GM21619 (cell line): ENCODE data around the gene HMOX2.

Experiments
- ATAC-seq: cut with Tn5 transposase; IDR thresholded peaks from one replicate; pipeline ENCODE4 v1.9.1; 2021; ENCODE audit not compliant: unreplicated experiment

The HMOX2 gene

DNA sequence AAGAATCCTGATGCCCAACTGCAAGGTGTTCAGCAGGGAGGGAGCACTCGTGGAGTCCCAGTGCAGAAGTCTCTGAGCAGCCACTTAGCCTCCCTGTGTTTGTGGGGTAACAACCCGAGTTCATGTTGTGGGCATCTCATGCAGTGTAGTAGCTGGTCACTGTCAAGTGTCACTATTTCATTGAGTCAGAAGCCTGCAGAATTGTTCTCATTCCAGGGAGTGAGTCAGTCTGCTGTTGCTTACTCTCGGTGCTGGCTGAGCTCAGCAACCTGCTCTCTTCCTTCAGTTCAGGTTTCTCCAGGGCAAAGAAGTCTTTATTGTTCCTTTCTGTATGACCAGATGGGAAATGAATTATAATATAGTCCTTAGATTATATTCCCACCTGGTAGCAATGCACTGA, 24.1 kb downstream of the HMOX2 start:
- no peak for ATAC-seq

DNA sequence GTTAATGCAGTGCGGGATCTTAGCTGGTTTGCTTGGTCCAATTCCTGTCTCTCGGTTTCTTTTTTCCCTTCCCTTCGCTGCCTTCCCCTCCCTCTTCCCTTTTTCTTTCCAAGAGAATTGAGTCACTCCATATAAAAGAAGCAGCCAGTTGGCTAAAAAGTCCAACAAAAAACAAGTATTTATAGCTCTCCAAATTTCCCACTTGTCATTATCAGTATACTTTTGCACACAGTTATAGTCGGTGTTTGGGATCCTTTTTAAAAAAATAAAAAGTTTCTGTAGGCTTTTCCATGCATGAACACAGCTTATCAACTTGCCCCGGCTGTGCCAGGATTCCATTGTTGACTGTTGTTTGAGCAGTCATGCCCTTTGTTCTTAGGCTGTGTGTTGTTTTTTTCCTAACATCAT, 24.9 kb downstream of the HMOX2 start:
- no peak for ATAC-seq

DNA sequence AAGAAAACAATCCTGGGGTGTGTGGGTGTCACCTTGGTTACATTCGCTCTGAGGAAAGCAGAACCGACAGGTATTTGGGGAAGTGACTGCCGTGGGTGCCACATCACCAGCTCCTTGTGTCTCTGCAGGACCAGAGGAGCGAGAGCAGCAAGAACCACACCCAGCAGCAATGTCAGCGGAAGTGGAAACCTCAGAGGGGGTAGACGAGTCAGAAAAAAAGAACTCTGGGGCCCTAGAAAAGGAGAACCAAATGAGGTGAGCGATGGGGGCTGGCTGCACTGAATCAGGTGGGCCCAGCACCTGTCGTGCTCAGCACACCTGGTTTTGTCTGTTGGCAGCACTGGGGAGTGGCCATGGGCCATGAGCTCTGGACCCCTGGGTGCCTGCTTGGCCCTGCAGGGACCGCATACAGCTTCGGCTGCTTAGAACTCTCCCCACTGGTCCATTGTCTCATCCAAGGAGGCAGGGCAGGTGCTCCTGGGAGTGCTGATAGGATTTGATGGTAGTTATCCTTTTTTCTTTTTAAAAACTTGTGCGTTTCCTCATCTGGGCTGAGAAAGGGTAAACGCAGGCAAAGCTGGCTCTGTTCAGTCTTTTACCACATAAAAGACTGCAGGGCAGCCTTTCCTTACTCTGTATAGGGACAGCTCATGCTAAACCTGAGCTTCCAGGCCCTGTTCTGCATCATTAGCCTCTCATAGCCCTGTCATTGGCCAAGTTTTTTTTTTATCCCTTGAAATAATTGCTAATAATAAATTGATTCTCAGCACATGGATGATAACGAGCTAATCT, 29.4 kb downstream of the HMOX2 start:
- peak; percentile 83 for ATAC-seq

DNA sequence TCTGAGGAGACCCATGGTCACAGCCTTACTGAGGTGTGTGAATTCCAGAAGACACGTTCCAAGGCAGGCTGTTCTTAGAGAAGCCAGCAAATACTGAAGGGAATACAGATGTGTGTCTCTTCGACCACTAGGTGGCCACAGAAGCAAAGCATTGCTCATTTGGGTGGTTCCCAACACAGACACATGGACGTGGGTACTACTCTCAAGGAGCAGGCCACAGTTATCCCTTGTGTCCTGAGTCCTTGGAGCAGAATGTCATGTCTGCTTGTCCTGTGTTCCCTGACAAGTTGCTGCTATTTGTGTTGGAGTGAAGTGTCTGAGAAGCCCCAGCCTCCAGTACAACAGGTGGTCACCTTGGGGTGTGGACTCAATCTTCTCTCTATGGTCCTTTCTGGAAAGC, 30.3 kb downstream of the HMOX2 start:
- ATAC-seq, result no peak

DNA sequence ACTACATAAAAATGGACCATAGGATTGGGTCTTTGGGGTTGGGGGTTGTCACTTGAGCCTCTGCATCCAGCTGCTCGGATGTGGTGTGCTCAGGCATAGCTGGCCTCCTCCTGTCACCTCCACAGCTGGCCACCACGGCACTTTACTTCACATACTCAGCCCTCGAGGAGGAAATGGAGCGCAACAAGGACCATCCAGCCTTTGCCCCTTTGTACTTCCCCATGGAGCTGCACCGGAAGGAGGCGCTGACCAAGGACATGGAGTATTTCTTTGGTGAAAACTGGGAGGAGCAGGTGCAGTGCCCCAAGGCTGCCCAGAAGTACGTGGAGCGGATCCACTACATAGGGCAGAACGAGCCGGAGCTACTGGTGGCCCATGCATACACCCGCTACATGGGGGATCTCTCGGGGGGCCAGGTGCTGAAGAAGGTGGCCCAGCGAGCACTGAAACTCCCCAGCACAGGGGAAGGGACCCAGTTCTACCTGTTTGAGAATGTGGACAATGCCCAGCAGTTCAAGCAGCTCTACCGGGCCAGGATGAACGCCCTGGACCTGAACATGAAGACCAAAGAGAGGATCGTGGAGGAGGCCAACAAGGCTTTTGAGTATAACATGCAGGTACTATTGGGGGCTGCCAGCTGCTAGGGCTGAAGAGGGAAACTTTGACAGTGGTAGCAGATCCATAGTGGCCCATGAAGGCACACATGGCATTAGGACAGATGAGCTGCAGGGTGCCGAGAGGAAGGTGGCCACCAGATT, 31.6 kb downstream of the HMOX2 start:
- no peak for ATAC-seq

DNA sequence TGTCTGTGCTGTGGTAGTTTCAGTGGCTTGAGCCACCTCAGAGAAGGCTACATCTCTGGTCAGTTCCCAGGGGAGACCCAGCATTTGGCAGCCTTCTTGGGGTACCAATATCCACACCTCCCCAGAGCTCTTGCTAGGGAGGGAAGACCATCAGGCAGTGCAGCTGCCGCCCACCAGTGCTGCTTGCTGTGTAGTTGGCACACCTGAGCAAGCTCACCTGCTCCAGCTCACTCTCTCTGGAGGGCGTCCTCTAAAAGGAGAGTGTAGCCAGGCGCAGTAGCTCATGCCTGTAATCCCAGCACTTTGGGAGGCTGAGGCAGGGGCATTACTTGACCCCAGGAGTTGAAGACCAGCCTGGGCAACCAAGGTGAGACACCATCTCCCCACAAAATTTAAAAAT, 32.6 kb downstream of the HMOX2 start:
- ATAC-seq, result no peak

DNA sequence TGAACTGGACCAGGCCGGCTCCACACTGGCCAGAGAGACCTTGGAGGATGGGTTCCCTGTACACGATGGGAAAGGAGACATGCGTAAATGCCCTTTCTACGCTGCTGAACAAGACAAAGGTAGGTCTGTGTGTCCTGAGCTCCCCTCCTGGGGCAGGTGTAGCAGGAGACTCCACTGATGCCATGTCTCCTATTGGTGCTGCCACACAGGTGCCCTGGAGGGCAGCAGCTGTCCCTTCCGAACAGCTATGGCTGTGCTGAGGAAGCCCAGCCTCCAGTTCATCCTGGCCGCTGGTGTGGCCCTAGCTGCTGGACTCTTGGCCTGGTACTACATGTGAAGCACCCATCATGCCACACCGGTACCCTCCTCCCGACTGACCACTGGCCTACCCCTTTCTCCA, 33.2 kb downstream of the HMOX2 start:
- no peak for ATAC-seq

DNA sequence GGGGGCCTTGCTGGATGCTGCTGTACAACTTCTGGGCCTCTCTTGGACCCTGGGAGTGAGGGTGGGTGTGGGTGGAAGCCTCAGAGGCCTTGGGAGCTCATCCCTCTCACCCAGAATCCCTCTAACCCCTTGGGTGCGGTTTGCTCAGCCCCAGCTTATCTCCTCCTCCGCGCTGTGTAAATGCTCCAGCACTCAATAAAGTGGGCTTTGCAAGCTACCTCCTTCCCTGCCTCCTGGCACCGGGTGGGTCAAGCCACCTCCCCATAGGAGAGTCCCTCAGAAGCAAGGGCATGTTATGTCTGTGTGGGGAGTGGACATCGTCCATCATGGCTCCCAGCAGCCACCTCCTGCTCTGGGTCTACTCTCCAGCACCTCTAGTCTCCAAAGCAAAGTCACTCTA, 33.9 kb downstream of the HMOX2 start:
- no peak for ATAC-seq

DNA sequence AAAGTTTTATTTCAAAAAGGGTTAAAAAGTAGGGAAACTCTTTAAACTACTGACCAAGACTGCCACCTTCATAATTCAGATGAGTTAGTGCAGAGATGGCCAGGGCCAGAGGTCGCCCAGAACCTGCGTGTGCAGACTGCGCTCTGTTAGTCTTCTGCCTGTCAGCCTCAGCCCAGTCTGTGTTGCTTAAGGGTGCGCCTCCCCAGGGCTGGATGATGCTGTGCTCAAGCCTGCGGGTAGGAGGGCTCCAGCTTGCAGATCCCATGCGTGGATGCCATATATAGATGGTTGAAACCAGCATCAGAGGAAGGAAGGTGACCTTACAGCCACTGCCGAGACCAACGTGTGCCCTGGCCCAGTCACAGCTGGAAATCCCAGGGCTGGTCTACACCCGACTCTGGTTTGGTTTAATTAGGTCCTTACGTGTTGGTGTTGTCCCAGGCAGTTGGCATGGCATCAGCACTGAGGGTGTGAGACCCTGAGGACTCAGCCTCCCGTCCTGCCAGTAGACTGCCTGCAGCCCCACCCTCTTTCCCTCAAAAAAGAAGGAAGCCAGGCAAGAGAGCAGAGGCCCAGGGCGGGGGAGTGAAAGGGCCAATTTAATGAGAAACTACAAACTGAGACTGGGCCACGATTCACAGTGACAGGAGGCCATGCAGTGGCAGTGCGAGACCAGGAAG, 34.7 kb downstream of the HMOX2 start:
- no peak for ATAC-seq

DNA sequence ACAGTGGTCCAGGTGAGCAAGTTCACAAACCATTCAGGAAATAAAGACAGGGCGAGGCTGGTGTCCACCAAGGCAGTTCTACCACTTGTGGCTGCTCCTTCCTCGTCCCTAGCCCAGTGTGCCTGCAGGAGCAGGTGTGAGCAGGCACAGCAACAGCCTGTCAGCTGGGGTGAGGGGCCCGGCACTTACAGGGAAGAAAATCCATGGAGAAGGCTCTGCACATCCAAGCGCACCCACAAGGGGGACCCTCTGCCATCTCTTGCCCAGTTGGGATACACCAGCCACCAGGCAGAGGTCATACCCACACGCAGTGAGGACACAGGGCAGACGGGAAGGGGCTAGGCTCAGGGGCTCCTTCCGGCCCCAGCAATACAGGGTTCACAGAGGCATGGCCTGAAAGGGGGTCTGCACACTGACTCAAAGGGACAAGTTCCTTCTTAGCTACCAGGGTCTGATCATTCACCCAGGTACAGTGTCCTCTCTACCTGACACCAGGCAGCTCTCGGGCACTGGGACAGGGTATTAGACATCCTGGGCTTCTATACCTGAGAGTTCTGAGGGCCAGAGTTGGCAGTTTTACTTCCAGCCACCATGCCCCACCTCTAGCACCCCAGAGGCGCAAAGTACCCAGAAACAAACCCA, 35.4 kb downstream of the HMOX2 start:
- ATAC-seq, result no peak

DNA sequence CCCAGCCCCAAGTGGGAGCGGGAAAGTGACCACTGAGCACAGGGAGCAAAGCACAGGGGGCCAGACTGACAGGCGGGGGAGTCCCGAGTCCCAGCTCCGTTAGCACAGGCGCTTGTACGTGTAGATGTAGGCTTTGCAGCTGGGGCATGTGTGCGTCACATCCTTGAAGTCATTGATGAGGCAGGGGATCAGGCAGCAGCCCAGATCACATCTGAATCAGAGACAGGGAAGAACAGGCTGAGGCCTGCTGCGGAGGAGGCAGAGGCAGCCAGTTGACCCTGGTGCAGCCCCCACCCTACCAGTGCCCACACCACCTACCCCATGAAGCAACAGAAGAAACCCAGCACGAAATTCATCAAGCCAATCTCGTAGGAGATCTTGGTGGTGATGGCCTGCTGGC, 36.3 kb downstream of the HMOX2 start:
- ATAC-seq, result no peak

DNA sequence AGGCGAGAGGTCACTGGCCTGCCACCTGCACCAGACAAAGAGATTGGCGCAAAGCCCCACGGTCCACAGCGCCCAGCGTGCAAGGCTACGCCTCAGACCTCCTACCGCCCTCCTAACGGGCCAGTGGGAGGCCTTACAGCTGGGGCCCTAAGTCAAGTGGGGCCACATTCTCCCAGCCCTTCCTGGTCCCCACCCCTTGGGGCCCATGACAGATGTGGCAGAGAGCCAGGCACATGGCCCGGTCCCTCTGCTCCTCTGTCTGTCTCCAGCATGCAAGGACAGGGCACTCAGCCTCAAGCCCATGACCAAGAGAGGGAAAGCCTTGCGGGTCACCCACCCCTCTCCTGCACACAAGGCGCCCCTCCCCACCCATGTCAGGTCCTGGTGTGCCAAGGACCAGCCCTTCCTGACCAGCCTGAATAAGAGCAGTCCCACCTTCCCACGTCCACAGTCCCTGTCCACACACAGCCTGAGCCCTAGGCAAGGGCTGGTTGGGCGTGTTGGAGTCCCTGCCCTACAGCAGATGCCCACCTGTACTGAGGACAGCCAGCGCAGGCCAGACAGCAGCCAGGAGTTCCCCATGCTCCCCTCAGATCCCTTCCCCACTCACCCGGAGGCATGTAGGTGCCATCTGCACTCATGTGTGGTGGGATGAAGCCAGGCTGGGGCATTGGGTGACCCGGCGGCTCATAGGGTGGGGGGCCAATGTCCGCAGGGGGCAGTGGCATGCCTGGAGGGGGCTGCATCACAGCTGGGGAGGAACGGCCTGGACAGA, 37.1 kb downstream of the HMOX2 start:
- ATAC-seq, result no peak

DNA sequence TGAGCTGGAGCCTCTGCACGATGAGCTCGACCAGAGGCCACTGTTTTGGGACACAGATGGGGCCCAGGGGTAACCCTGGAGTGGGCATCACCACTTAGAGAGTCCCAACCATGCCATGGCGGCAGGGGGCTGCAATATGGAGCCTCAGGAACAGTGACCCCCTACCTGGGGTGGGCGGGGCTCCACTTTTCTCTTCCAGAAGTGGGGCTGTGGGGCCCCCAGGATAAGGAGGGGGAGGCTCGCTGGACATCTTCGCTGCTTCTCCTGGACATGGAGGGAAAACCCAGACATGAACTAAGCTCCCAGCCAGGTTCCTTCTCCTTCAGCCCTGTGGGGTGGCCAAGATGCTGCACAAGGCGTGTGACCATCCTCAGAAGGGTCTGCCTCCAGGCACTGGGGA, 37.7 kb downstream of the HMOX2 start:
- no peak for ATAC-seq

DNA sequence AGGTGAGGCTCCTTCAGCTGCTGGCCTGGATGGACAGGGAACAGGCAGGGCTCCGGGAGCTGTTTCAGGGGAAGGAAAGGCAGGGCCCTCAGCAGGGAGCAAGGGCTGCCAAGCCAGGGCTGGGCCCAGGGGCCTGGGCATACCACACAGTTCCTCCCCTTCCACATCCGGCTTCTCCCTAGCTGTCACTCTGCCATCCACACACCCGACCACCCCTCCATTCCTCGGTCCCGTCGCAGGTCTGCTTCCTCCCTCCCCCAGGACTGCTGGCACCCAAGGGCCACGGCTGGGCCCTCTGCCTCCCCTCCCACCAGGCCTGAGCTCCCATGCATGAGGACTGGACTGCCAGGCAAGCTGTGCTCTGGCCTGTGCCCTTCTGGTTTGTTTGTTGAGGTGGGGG, 38.4 kb downstream of the HMOX2 start:
- no peak for ATAC-seq

DNA sequence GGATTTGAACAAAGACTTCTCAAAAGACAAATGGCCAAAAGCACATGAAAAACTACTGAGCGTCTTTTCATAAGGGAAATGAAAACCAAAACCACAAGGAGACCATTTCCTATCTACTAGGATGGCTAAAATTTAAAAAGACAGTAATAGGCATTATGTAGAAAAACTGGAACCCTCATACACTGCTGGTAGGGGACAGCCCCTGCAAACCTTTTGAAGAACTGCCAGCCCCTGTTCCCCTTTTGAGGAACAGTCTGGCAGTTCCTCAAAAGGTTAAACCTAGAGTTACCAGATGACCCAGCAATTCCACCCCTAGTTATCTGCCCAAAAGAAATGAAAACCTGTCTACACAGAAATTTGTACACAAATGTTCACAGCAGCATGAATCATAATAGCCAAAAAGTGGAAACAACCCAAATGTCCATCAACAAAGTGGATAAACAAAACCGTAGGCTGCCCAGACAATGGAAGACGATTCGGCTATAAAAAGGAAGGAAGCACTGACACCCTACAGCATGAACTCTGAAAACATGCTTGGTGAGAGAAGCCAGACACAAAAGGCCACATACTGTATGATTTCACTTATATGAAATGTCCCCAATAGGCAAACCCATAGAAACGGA, 39.5 kb downstream of the HMOX2 start:
- ATAC-seq, result no peak

DNA sequence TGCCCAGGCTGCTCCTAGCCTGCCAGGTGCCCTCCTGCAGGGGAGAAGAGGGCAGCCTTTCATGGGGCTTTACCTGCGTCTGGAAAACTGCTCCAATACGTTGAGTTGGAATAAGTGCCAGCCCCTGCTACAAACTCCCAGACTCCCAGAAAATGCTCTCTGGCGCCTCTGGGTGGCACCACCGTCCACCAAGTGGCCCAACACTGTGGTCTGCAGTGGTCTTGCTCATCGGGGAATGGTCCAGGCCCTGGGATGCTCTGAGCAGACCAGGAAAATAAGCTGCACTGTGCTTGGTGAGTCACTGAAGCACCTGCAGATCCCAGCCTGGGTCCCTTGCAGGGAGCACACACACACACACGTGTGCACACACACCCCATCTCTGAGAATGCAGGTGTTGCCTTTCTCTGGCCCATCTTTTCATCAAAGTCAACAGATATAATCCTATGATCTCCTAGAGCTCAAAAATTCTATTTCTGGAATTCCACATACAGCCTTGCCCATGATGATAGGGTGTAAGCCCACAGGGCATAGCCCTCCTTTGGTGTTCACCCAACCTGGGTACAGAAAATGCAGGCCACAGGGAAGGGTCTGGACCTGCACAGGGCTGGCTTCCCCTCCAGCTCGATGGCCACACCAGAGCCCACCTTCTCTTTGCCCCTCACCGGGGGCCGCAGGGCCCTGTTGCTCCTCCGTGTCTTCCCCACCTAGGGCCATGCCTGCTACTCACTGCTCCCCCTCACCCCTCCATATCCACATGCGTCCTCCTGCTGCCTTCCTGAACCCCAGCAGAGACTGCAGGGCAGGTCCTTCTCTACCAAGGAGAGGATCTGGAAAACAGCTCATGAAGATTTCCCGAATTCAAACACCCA, 41.8 kb downstream of the HMOX2 start:
- ATAC-seq, result no peak

DNA sequence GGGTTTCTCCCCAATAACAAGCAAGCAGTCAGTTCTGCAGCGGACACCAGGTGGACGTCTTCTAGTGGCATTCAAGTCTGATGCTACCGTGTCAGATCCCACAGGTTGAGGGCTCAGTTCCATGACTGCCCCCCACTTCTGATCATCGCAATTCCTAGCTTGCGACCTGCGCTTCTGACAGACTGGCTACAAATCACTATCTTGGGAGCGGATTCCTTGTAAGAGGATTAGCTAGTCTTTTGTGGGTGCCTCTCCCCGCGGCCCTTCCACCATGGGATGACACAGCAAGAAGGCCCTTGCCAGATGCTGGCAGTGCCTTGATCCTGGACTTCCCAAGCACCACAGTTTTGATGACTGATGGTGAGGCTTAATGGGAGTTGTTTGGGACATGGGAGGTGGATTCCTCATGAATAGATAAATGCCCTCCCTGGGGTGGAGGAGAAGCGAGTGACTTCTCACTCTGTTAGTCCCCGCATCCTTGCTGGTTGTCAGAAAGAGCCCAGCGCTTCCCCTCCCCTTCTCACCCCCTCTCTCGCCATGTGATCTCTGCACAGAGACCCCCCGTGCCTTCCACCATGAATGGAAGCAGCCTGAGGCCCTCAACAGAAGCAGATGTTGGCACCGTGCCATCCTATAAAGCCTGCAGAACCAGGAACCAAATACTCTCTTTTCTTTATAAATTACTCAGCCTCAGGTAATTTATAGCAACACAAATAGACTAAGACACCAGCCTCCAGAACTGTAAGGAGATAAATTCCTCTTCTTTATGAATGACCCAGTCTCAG, 43.3 kb downstream of the HMOX2 start:
- ATAC-seq, result no peak

DNA sequence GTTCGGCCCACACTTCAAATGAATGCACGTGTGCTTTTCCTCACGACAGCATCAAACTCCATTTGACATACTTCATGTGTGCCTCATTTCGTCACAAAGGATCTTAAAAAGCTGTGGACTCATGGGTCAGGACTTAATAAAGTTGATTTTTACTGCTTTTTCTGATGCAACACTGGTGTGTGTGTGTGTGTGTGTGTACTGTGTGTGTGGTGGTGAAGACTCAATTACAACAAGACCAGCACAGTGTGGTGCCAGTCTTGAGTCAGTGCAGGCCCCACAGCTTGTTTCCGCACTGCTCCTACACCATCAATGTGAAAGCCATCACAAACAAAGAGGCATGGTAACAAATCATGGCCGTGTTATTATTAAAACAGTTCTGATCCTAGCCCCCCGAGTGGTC, 44.7 kb downstream of the HMOX2 start:
- no peak for ATAC-seq
